Thoracic aorta (tissue), 2 donors: ENCODE data around the gene HOXA6. TPM values are rescaled to one million over a fixed set of nuclear protein-coding genes. Genes with fewer than 3 reads are reported as not detected.
A peak's percentile ranks its signal among the peaks of the same experiment; 100 is the strongest.

Source experiments
- ATAC-seq: fragments of 150-250 bp; one replicate; pipeline ENCODE4 v1.8.0; 2017; ENCODE audit warnings: low read depth; ENCODE audit not compliant: insufficient number of reproducible peaks, low FRiP score
- DNase-seq: peaks from one replicate; pipeline ENCODE4 v3.0.0-alpha.2; 2020; ENCODE audit warnings: low spot score
- H3K27ac ChIP-seq, 2 donors: fragments of 200-600 bp; sonication (generic); 1 replicate in 1 of 2; 2 replicates in 1 of 2; pipeline ENCODE4 v1.5.1; 2016; ENCODE audit warnings: mild to moderate bottlenecking in 2 of 2, moderate library complexity in 2 of 2
- H3K27me3 ChIP-seq: fragments of 200-600 bp; sonication (generic); replicated peaks from 2 replicates; pipeline ENCODE4 v1.6.0; 2016; ENCODE audit warnings: mild to moderate bottlenecking; ENCODE audit not compliant: insufficient read depth
- H3K36me3 ChIP-seq: fragments of 200-600 bp; sonication (generic); one replicate; pipeline ENCODE4 v1.5.1; 2016
- H3K4me1 ChIP-seq, 2 donors: fragments of 200-600 bp; sonication (generic); 1 replicate in 1 of 2; 2 replicates in 1 of 2; pipeline versions ENCODE4 v1.5.1 to v1.6.0; 2016; ENCODE audit warnings: low read depth in 2 of 2, mild to moderate bottlenecking in 1 of 2; ENCODE audit not compliant: control insufficient read depth in 1 of 2
- H3K4me3 ChIP-seq: fragments of 200-600 bp; sonication (generic); 2 replicates; pipeline ENCODE4 v1.5.1; 2016; ENCODE audit warnings: mild to moderate bottlenecking
- H3K9me3 ChIP-seq: fragments of 200-600 bp; sonication (generic); 2 replicates; pipeline ENCODE4 v1.5.1; 2016
- CTCF ChIP-seq: fragments of 200-600 bp; sonication (generic); IDR thresholded peaks from one replicate; pipeline ENCODE4 v1.5.1; 2019; ENCODE audit warnings: antibody characterized with exemption
- total RNA-seq, 2 donors: library from RNA; depleted of rRNA; stranded (reverse); fragments of >200 nt; gene quantifications; one replicate each; pipeline versions ENCODE4 v1.1.0 to v1.2.3, GENCODE V29; 2016

Gene HOXA6
- total RNA-seq, 2 donors from 2014 or later: not detected

GRCh38 chr7:27180431-27181420, 33.2 kb upstream of the HOXA6 start:
- Histone ChIP-seq H3K9me3 (no peaks in the 10 kb centered on the region), H3K4me3 (no peak overlapping the region), H3K4me1 (peaks cover 18 to 40% of the 10 kb centered on the region in 2 donors), H3K27me3 (peaks cover 37% of the 10 kb centered on the region), H3K36me3 (no peaks in the 10 kb centered on the region), H3K27ac (no peak overlapping the region)
- no peak for DNase-seq
- no peak for TF ChIP-seq CTCF
- no peak for ATAC-seq

- peak; percentile 67 for TF ChIP-seq CTCF
- Histone ChIP-seq H3K27ac (peak overlapping the region in 1 of 2 donors; percentile 7), H3K9me3 (no peaks in the 10 kb centered on the region), H3K27me3 (peaks cover 40% of the 10 kb centered on the region), H3K4me3 (peak overlapping the region; percentile 42), H3K4me1 (peaks cover 10 to 30% of the 10 kb centered on the region in 2 donors), H3K36me3 (no peaks in the 10 kb centered on the region)
- ATAC-seq (no peak), DNase-seq (no peak)
Measured at GRCh38 chr7:27179503-27180430, 32.2 kb upstream of the HOXA6 start.

- no peak for TF ChIP-seq CTCF
- Histone ChIP-seq H3K27me3 (peaks cover 39% of the 10 kb centered on the region), H3K4me3 (no peak overlapping the region), H3K36me3 (no peaks in the 10 kb centered on the region), H3K9me3 (no peaks in the 10 kb centered on the region), H3K4me1 (peaks cover 8 to 27% of the 10 kb centered on the region in 2 donors), H3K27ac (peak overlapping the region in 1 of 2 donors; percentile 7)
- DNase-seq (no peak), ATAC-seq (no peak)
Measured at GRCh38 chr7:27179030-27179429, 31.5 kb upstream of the HOXA6 start.

GRCh38 chr7:27178366-27178765, 30.8 kb upstream of the HOXA6 start:
- TF ChIP-seq CTCF: no peak
- ATAC-seq: no peak
- no peak overlapping the region for H3K4me3 ChIP-seq

More at GRCh38 chr7:27178366-27178765, 30.8 kb upstream of the HOXA6 start:
- Histone ChIP-seq H3K27me3 (peaks cover 36% of the 10 kb centered on the region), H3K9me3 (no peaks in the 10 kb centered on the region), H3K36me3 (no peaks in the 10 kb centered on the region), H3K4me1 (peaks cover 10 to 27% of the 10 kb centered on the region in 2 donors), H3K27ac (no peak overlapping the region)
- DNase-seq: no peak
